WERI-Rb-1 (cell line): ENCODE data around the gene PC.

Experiments
- DNase-seq: peaks from one replicate; pipeline ENCODE4 v3.0.0-alpha.2; 2020
- H3K27ac ChIP-seq: fragments of 250-450 bp; sonication (Bioruptor Pico); 2 replicates; pipeline ENCODE4 v1.5.1; 2020; ENCODE audit warnings: mild to moderate bottlenecking, moderate library complexity
- H3K27me3 ChIP-seq: fragments of 250-450 bp; sonication (Bioruptor Pico); 2 replicates; pipeline ENCODE4 v1.5.1; 2021; ENCODE audit warnings: mild to moderate bottlenecking, low read depth, moderate library complexity; ENCODE audit not compliant: insufficient read depth, severe bottlenecking
- H3K36me3 ChIP-seq: fragments of 250-450 bp; sonication (Bioruptor Pico); 2 replicates; pipeline ENCODE4 v1.5.1; 2020; ENCODE audit warnings: mild to moderate bottlenecking, moderate library complexity
- H3K4me3 ChIP-seq: 2 replicates; pipeline ENCODE4 v1.5.1; 2011; ENCODE audit warnings: low read depth, mild to moderate bottlenecking, control low read depth, low read length
- H3K9me3 ChIP-seq: fragments of 250-450 bp; sonication (Bioruptor Pico); 2 replicates; pipeline ENCODE4 v1.5.1; 2021; ENCODE audit warnings: mild to moderate bottlenecking, moderate library complexity; ENCODE audit not compliant: severe bottlenecking
- TF ChIP-seq, protein P1 (sequence below): IDR thresholded peaks from 2 replicates; pipeline ENCODE4 v1.5.1; 2011; ENCODE audit warnings: low read depth, mild to moderate bottlenecking, control low read depth, inconsistent platforms, low read length

PC gene

DNA sequence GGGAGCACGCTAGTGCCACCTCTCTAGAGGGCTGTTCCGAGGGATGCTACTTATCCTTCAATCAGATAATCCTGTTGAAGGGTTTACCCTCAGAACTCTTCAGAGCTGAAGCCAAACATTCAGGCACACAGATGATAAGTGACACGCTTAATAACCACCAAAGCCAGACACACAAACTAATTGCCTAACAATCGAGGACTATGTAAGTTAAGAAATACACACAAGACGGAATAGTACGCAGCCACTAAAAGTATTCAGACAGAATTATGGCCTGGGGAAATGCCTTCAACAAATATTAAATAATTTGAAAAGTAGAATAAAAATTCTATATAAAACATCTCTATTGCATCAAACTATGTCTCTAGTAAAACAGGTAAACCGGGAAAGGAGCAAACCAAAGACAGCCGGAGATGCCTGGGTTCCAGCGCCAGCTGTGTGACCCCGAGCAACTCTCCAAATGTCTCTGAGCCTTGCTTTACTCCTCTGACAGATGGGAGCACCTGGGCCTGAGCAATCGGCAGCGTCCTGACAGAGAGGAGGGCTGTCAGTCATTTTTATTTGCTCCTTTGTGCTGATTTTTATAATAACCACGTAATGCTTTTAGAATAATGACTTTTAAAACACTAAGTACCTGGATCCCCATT is 90.0 kb downstream of the PC start:
- Histone ChIP-seq H3K9me3 (no peaks in the 10 kb centered on the region), H3K27me3 (no peaks in the 10 kb centered on the region), H3K27ac (peak overlapping the region; percentile 41), H3K4me3 (no peak overlapping the region), H3K36me3 (peaks cover 8% of the 10 kb centered on the region)
- no peak for DNase-seq
- TF ChIP-seq, protein P1, sequence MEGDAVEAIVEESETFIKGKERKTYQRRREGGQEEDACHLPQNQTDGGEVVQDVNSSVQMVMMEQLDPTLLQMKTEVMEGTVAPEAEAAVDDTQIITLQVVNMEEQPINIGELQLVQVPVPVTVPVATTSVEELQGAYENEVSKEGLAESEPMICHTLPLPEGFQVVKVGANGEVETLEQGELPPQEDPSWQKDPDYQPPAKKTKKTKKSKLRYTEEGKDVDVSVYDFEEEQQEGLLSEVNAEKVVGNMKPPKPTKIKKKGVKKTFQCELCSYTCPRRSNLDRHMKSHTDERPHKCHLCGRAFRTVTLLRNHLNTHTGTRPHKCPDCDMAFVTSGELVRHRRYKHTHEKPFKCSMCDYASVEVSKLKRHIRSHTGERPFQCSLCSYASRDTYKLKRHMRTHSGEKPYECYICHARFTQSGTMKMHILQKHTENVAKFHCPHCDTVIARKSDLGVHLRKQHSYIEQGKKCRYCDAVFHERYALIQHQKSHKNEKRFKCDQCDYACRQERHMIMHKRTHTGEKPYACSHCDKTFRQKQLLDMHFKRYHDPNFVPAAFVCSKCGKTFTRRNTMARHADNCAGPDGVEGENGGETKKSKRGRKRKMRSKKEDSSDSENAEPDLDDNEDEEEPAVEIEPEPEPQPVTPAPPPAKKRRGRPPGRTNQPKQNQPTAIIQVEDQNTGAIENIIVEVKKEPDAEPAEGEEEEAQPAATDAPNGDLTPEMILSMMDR = no peak

DNA sequence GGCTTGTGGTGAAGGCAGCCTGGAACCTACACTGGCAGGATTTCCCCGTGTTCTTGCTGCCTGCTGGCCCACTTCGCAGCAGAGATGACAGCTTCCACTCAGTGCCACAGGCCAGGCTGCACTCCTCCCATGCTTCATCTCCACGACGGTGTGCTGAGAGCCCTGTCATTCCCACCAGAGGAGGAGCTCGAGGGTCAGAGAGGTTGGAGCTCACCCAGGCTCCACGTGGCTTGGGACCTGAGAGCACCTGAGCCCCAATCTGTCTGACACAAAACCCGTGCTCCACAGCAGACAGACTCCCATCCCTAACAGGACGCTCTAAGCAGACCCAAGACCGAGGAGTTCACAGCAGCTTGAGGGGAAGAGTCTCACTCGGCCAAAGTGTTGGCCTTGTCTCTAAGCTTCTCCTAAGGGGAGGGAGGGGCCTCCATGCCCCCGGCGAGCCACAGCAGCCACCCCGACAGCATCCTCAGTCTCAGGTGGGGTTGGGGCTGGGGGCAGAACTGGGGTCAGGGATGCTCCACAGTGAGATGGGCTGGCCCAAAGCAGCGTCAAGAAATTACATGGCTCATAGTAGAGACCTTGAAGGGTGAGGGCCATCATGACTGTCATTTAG is 90.7 kb downstream of the PC start:
- Histone ChIP-seq H3K27me3 (no peaks in the 10 kb centered on the region), H3K4me3 (no peak overlapping the region), H3K9me3 (no peaks in the 10 kb centered on the region), H3K36me3 (peaks cover 8% of the 10 kb centered on the region), H3K27ac (peak overlapping the region; percentile 10)
- TF ChIP-seq, protein P1 = peak; percentile 62
- DNase-seq = peak; percentile 67

DNA sequence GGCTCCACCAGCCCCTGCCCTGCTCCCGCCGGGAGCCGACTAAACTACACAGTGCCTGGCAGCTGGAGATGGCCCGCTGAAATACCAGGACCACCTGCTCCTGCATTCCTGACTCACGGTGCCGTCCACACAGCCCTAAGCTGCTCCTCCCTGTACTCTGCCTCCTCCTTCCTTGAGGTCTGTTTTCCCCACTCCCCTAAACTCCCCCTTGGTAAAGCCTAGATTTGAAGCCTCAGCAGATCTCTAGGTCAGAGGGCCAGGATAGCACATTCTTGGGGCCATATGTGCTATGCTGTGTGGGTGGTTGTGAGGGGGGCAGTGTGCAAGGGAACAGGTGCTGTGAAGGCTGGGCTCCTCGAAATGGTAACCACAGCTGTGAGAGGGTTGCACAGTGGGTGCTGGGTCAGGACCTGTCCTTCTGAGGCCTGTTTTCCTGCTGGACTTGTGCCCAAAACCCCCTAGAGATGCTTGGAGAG is 91.6 kb downstream of the PC start:
- TF ChIP-seq, protein P1 = no peak
- no peaks in the 10 kb centered on the region for H3K9me3 ChIP-seq
- H3K27ac ChIP-seq = peak overlapping the region; percentile 10
- peak; percentile 70 for DNase-seq
- H3K36me3 ChIP-seq = peaks cover 8% of the 10 kb centered on the region
- H3K27me3 ChIP-seq = no peaks in the 10 kb centered on the region
- no peak overlapping the region for H3K4me3 ChIP-seq

DNA sequence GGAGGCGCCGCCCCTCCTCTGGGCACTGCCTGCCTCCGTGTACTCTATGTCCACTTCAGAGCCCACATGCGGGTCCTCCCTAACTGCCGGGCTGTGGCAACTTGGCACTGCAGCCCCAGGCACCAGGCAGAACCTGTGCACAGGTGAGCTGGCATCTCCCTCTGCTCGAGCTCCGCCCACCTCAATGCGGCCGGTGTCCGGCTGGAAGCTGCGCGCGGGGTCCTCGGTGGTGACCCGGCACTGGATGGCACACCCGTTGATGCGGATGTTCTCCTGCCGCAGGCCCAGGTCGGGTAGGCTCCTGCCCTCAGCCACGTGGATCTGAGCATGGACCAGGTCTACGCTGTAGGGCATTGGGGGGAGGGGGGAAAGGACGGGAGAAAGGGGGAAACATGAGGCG is 92.2 kb downstream of the PC start:
- TF ChIP-seq, protein P1 = no peak
- peak overlapping the region; percentile 10 for H3K27ac ChIP-seq
- H3K27me3 ChIP-seq = no peaks in the 10 kb centered on the region
- H3K36me3 ChIP-seq = peaks cover 8% of the 10 kb centered on the region
- no peak for DNase-seq
- H3K9me3 ChIP-seq = no peaks in the 10 kb centered on the region
- H3K4me3 ChIP-seq = no peak overlapping the region

DNA sequence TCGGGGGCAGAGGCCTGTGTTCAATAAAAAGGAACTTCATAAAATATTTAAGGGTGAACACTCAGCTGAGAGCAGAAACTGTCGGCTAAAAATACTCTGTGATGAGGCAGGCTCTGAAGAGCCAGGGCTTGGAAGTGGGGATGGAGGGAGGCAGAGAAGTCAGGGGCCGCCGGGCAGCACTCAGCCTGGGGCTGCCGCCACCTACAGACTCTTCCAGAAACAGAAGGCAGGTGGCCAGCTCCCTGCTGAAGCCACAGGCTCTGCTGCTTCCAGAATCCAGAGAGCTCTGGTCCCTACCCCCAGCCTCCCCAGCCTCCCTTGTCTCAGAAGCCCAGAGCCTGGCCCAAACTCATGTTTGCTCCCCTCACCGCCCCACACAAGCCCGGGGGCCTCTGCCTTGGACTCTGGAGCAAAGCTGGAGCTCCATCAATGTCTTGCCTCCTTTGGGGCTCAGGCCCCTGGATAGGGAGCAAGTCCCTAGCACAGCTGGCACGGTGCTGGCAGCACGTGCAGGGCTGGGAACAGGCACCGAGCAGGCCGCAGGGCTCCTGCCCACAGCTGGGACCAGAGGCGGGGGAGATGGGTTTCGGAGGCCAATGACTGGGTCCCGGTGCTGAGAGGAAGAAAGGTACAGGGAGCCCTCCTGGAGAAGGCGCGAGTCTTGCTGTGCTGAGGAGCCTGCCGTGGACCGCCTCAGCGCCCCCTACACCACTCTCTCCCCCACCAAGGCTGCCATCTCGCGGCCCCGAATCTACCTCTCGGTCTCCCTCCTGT is 93.1 kb downstream of the PC start:
- H3K4me3 ChIP-seq = no peak overlapping the region
- TF ChIP-seq, protein P1 = no peak

More for the DNA sequence above, 93.1 kb downstream of the PC start:
- Histone ChIP-seq H3K36me3 (peaks cover 8% of the 10 kb centered on the region), H3K27me3 (no peaks in the 10 kb centered on the region), H3K9me3 (no peaks in the 10 kb centered on the region), H3K27ac (no peak overlapping the region)
- DNase-seq = no peak
